K562 (cell line): Measurements from ENCODE around the gene STEAP3.

Experiments
- CTCF ChIP-seq, 3 experiments: IDR thresholded peaks in 2 of 3; conservative IDR thresholded peaks in 1 of 3; 2 replicates each; pipeline ENCODE4 v1.5.1; 2011 to 2012; ENCODE audit warnings: low read length in 3 of 3, mild to moderate bottlenecking in 3 of 3, control low read depth in 2 of 3, improper control_type of control experiment in 1 of 3, inconsistent platforms in 1 of 3, low read depth in 1 of 3, mixed read lengths in 1 of 3, moderate library complexity in 1 of 3; ENCODE audit not compliant: insufficient read depth in 2 of 3
- RFX5 ChIP-seq: IDR thresholded peaks from 2 replicates; pipeline ENCODE4 v1.6.1; 2011; ENCODE audit warnings: low read depth, mild to moderate bottlenecking, improper control_type of control experiment, low read length
- RUNX1 ChIP-seq: sonication (generic); IDR thresholded peaks from 2 replicates; pipeline ENCODE4 v1.6.1; 2016; ENCODE audit warnings: antibody characterized with exemption, low read depth
- STAG1 ChIP-seq: sonication (generic); formaldehyde crosslinking; IDR thresholded peaks from 2 replicates; pipeline ENCODE4 v1.5.0; 2020; ENCODE audit warnings: missing genetic modification reagents, borderline replicate concordance
- TRIM28 ChIP-seq: fragments of 450-650 bp; IDR thresholded peaks from 2 replicates; pipeline ENCODE4 v1.6.1; 2017

- no peak for TF ChIP-seq RUNX1
- no peak for TF ChIP-seq TRIM28
- no peak for TF ChIP-seq CTCF (IDR thresholded peaks at IDR 0.05 in 2 of 3, conservative IDR thresholded peaks at IDR 0.05 in 1 of 3; ENCODE audit: insufficient read depth in 2 of 3, low read depth in 1 of 3, low read length in 3 of 3)
- no peak for TF ChIP-seq RFX5
- no peak for TF ChIP-seq STAG1 (CRISPR knock-in tag)
These were observed 55.3 kb downstream of the STEAP3 start for GRCh38 chr2:119278946-119279345.
